Measurements from ENCODE around the gene CEP350.
"Not testable (repeated sequence)": the region's sequence is repeated elsewhere in the genome, so short reads cannot be mapped to it uniquely, and the experiment has no call there.

CEP350 gene

DNA sequence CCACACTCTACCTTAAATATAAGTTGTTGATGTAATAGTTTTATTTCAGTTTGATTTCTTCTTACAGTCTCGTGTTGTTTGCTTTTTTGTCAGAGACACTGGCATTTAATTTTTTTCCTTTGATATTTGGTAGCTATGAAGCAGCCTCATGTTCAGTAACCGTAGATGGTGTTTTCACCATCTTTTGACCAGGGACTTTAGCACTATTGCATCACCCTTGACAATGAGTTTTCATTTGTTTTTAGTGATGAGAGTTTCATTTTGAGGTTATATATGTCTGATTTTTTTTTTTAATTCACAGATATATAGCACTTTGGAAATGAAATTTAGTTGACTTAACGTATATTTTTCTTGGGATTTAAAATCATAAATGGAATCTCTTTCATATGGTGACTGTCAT lies 36.2 kb downstream of the CEP350 start:
- no peak for DNase-seq

DNA sequence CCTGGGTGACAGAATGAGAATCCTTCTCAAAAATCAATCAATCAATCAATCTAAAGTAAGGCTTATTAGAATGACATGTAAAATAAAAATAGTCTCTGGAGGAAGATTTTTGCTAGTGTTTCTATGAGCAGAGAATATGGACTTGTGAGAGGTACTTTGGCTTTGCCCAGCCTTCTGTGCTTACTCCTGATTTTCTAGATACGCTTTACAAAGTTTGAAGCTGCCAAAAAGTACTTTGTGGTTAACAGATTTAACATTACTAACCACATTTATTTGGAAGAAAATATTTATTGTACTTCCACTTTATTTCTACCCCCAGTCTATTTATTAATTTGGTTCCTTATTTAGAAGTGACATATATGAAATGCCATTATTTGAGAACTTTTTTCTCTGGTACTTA lies 41.0 kb downstream of the CEP350 start:
- no peak for DNase-seq

- DNase-seq, result no peak
Measured at GRCh38 chr1:179996099-179996498, 41.5 kb downstream of the CEP350 start.

DNA sequence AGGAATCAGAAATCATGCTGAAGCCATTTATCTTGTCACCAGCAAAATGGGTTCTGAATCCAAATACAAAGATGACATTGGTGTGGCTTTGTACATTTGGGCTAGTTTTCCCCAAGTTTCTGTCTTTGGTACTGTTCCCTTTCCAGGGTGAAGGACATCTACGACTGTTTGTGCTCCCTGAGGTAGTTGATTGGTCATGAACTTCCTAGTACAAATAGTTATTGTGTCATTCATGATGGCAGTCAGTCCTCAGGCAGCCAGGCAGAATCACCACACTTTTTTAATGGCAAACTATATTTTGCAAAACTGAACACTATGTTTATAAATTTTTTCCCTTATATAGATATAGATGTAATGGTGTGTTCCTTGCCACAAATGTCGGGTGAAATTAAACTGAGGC lies 46.0 kb downstream of the CEP350 start:
- no peak for DNase-seq

- no peak for DNase-seq
Measured at GRCh38 chr1:180002437-180002836, 47.8 kb downstream of the CEP350 start.

- DNase-seq, result no peak
Measured at GRCh38 chr1:180003026-180003695, 48.6 kb downstream of the CEP350 start.

- DNase-seq, result not testable (repeated sequence)
Measured at GRCh38 chr1:180006762-180007161, 52.2 kb downstream of the CEP350 start.

- no peak for DNase-seq
Measured at GRCh38 chr1:180020017-180020416, 65.4 kb downstream of the CEP350 start.

DNA sequence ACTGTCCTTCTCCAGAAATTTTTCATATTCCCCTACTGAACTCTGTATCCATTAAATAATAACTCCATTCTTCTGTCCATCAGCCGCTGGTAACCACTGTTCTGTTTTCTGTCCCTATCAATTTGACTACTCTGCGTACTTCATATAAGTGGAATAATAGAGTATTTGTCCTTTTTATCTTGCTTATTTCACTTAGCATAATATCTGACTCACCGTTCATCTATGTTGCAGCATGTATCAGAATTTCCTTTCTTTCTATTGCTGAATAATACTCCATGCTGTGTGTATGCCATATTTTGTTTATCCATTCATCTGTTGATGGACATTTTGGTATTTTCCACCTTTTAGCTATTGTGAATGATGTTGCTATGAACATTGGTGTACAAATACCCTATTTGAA lies 71.9 kb downstream of the CEP350 start:
- DNase-seq, result no peak

GRCh38 chr1:180027949-180028445 lies 73.4 kb downstream of the CEP350 start:
- DNase-seq, result no peak

DNA sequence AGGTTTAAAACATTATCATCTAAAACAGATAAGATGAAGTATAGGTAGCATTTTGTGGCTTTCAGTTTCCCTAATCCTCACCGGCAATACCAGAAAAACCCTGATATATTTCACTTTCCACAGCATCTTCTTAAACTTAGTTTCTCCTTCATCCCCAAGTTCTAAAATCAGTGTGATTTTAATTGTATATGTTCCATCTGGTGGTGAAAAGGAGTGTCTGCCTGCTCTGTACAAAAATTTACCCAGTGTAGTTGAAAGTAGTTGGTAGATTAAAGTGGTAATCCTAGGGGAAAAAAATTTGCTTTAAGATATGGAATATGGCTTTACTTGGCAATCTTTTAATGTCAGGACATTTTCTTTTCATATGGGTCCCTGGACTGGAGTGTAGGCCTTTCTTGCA lies 74.3 kb downstream of the CEP350 start:
- DNase-seq, result no peak

DNA sequence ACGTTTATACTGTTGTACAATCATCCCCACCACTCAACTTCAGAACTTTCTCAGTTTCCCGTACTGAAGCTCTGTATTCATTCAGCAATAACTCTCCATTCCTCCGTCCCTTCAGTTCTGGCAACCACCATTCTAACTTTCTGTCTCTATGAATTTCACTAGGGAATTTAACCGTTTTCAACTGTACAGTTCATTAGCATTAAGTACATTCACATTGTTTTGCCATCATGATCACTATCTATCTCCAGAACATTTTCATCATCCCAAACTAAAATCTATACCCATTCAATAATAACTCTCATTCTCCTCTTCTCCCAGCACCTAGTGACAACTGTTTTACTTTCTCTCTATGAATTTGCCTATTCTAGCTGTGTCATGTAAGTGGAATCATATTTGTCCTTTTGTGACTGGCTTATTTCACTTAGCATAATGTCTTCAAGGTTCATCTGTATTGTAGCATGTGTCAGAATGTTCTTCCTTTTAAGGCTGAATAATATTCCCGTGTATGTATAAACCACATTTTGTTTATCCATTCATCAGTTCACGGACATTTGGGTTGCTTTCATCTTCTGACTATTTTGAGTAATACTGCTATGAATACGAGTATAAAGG lies 75.0 kb downstream of the CEP350 start:
- DNase-seq, result no peak

- no peak for DNase-seq
Measured at GRCh38 chr1:180031664-180032063, 77.1 kb downstream of the CEP350 start.

DNA sequence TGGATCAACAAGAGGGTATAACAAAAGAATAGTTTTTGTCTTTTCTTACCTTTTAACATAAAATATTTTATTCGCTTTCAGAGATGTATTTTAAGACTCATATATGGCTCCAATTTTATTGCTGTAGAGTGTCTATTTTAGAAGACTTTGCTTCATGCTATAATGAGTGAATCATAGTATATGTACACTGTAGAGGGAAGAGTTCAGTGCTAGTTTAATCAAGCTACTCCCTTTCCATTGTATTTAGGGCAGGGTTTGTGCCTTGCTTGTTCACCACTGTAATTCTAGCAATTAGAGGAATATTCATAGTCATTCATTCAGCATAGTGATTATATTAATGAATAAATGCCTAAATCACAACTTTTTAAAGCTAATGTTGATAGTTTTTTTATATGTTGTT lies 78.8 kb downstream of the CEP350 start:
- no peak for DNase-seq

DNA sequence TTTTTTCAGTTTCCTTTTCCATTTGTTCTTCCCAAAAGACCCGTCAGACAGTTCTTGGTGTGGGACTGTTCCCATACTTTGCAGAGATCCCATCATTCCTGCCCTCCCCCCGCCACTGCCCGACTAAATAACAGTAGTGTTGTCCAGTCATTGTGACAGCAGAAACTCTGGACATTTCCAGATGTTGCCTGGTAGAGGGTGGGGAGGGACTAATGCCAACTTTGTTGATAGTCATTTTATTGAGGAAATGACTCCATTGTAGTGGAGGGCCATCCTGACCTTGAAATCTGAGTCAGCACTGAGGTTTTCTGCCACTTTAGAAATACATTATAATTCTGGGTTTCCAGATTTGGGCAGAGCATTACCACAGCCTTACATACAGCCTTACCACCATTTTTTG lies 85.4 kb downstream of the CEP350 start:
- no peak for DNase-seq

DNA sequence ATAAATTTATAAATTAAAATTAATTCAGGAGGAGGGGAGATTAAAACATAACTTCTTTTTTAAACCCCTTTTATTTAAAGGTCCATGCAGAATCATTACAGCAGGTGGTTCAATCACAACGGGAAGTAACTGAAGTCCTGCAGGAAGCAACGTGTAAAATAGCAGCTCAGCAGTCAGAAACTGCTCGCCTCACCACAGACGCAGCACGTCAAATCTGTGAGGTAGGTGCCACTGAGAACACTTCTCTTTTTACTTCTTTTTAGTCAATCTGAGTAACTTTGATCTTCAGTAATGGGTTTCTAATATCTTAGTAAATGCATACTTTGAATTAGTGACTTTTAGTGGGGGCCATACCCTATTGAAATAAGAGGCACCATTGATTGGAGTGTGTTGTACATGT lies 87.0 kb downstream of the CEP350 start:
- DNase-seq, result no peak

DNA sequence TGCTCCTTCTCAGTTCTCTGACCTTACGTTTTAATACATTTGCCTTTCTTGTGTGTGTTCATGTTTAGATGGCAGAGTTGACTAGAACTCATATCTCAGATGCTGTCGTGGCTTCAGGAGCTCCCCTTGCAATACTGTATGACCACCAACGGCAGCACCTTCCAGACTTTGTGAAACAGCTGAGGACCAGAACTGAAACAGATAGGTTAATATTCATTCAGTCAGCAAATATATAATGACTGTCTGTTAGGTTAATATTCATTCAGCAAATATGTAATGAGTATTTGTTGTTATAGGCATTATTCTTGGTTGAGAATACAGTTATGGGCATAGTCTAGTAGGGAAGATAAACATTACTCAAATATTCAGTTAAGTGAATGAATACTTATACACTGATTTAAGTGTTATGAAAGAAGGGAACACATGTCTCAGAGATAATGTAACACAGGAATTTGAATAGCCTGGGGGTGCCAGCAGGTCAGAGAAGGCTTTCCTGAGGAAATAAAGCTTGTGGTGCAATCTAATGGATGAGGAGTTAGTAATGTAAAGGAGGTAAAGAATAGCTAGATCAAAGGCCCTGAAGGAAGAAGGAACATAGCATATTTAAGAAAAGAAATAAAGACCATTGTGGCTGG lies 88.5 kb downstream of the CEP350 start:
- no peak for DNase-seq

DNA sequence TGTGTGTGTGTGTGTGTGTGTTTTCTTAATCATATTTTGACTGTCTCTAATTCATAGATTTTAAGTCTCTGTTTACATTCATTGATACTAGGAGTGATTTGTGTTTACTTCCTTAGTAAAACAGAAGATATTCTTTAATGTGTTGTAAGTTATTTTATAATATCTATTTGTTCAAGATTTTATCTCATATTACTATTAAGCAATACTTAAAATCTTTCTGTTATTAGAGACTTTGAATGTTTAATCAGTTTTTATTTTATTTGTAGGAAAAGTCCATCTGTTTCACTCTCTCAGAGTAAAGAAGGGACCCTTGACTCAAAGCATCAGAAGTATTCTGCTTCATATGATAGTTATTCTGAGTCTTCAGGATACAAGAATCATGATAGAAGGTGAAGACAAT lies 89.2 kb downstream of the CEP350 start:
- DNase-seq, result no peak

GRCh38 chr1:180046674-180047073 lies 92.1 kb downstream of the CEP350 start:
- DNase-seq, result no peak

DNA sequence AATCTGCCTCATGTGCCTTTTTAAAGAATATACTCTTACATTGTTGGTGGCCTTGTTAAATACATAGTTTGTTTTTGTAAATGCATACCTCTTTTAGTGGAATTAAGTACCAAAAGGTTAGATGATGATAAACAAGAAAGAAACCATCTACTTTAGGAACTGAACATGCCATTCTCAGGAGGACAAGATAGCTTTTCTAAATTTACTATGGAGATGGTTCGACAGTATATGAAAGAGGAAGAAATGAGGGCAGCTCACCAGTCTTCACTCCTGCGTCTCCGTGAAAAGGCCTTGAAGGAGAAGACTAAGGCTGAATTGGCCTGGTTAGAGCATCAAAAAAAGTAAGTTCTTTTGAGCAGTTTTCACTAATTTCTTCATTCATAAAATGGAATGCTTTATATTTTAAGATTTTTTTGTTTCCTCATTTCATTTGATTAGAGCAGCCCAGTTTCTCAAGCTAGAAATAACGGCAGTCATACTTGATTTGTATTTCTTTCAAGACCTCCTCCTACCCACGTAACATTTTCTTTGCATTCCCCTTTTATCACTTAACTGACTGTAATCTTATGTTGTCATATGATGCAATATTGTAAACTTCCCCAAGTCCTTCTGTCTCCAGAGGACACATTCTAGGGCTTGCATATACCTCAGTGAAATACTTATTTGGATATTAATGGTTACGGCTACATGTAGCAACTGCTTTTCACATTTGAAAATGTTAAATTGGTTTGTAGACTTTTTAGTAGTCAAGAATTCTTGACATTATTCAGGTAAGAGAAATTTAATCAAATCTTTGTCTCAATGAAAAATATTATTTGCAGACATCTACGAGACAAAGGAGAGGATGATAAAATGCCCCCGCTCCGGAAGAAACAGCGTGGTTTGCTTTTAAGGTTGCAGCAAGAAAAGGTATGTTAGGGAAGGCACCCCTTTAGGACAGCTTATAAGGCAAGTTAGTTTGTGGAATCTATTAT lies 99.3 kb downstream of the CEP350 start:
- no peak for DNase-seq

- DNase-seq, result no peak
Measured at GRCh38 chr1:180057883-180058396, 103.3 kb downstream of the CEP350 start.

DNA sequence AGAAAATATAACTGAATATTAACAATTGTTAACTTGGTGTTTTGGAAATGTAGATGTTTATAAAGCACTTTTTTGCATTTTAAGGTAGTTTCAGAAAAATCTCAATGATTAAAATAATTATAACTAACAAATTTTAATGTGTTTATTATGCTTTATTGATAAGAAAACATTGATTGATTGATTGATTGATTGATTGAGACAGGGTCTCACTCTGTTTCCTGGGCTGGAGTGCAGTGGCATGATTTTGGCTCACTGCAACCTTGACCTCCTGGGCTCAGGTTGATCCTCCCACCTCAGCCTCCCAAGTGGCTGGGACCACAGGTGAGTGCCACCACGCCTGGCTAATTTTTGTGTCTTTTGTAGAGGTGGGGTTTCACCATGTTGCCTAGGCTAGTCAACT lies 106.4 kb downstream of the CEP350 start:
- DNase-seq, result no peak

GRCh38 chr1:180062452-180062971 lies 107.9 kb downstream of the CEP350 start:
- no peak for DNase-seq
